Adipocyte (in vitro differentiated cells): Measurements from ENCODE around the gene ALDH7A1.

ENCODE experiments used
- DNase-seq: peaks from one replicate; pipeline ENCODE4 v3.0.0-alpha.2; 2015; ENCODE audit warnings: low read depth
- H3K27me3 ChIP-seq: replicated peaks from 2 replicates; pipeline ENCODE4 v1.7.0; 2013; ENCODE audit warnings: mild to moderate bottlenecking, low read length, moderate library complexity; ENCODE audit not compliant: control insufficient read depth, insufficient read depth
- H3K36me3 ChIP-seq: 2 replicates; pipeline ENCODE4 v1.7.0; 2013; ENCODE audit warnings: low read length, mild to moderate bottlenecking, moderate library complexity; ENCODE audit not compliant: control insufficient read depth, insufficient read depth, severe bottlenecking
- H3K4me1 ChIP-seq: 2 replicates; pipeline ENCODE4 v1.7.0; 2013; ENCODE audit warnings: mild to moderate bottlenecking, low read length, moderate library complexity; ENCODE audit not compliant: control insufficient read depth, insufficient read depth
- H3K4me3 ChIP-seq: 2 replicates; pipeline ENCODE4 v1.7.0; 2013; ENCODE audit warnings: mild to moderate bottlenecking, low read length, moderate library complexity
- H3K9ac ChIP-seq: 2 replicates; pipeline ENCODE4 v1.7.0; 2013; ENCODE audit warnings: mild to moderate bottlenecking, low read length, moderate library complexity
- H3K9me3 ChIP-seq: 2 replicates; pipeline ENCODE4 v1.7.0; 2013; ENCODE audit warnings: mild to moderate bottlenecking, low read length, moderate library complexity; ENCODE audit not compliant: control insufficient read depth

Gene ALDH7A1

GRCh38 chr5:126484253-126484652, 110.8 kb downstream of the ALDH7A1 start:
- DNase-seq, result no peak
- Histone ChIP-seq H3K4me3 (no peak overlapping the region), H3K9ac (no peak overlapping the region), H3K9me3 (no peaks in the 10 kb centered on the region), H3K36me3 (peaks cover 91% of the 10 kb centered on the region), H3K4me1 (peaks cover 33% of the 10 kb centered on the region), H3K27me3 (no peaks in the 10 kb centered on the region)

GRCh38 chr5:126483156-126483555, 111.9 kb downstream of the ALDH7A1 start:
- Histone ChIP-seq H3K36me3 (peaks cover 91% of the 10 kb centered on the region), H3K9ac (peak overlapping the region; percentile 48), H3K4me3 (no peak overlapping the region), H3K4me1 (peaks cover 40% of the 10 kb centered on the region), H3K9me3 (no peaks in the 10 kb centered on the region), H3K27me3 (no peaks in the 10 kb centered on the region)
- peak; percentile 69 for DNase-seq

DNA sequence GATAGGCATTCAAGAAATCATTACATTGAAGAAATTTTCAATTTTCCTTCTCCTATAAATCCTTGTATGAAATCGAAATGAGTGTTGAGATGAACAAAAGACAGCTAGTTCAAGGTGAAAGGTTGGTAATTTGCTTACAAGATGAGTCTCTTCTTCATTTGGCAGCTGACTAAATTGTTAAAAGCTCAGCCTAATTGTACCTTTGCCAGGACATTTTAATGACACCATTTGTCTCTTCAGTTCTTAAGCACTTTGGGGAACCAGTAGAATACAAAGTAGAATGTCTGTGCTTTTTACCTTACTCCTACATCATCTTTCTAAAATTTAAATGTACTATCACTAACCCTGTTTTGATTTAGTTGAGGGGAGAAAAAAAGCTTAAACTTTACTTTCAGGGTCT, 112.4 kb downstream of the ALDH7A1 start:
- peaks cover 90% of the 10 kb centered on the region for H3K36me3 ChIP-seq
- H3K4me3 ChIP-seq, result no peak overlapping the region
- DNase-seq, result no peak
- H3K27me3 ChIP-seq, result no peaks in the 10 kb centered on the region
- peak overlapping the region; percentile 48 for H3K9ac ChIP-seq
- H3K9me3 ChIP-seq, result no peaks in the 10 kb centered on the region
- peaks cover 45% of the 10 kb centered on the region for H3K4me1 ChIP-seq

- Histone ChIP-seq H3K27me3 (no peaks in the 10 kb centered on the region), H3K9ac (no peak overlapping the region), H3K9me3 (no peaks in the 10 kb centered on the region), H3K4me1 (peaks cover 49% of the 10 kb centered on the region), H3K4me3 (no peak overlapping the region), H3K36me3 (peaks cover 82% of the 10 kb centered on the region)
- DNase-seq, result peak; percentile 59
These were observed 113.8 kb downstream of the ALDH7A1 start for GRCh38 chr5:126481243-126481642.
